Lower lobe of right lung (tissue), 2 donors: Measurements from ENCODE around the gene PIK3C3. TPM values are rescaled to one million over a fixed set of nuclear protein-coding genes. Genes with fewer than 3 reads are reported as not detected.

Experiments used
- ATAC-seq, 2 donors: fragments of 200-7000 bp; cut with Tn5 transposase; one replicate each; pipeline ENCODE4 v1.9.1; 2020 to 2022; ENCODE audit warnings: mild to moderate bottlenecking in 2 of 2, moderate library complexity in 2 of 2
- DNase-seq: peaks from one replicate; pipeline ENCODE4 v3.0.0-alpha.2; 2020
- H3K27ac ChIP-seq: fragments of 200-600 bp; one replicate; pipeline ENCODE4 v1.8.0; 2022
- H3K27me3 ChIP-seq: fragments of 200-600 bp; one replicate; pipeline ENCODE4 v1.8.0; 2022; ENCODE audit warnings: low read depth
- H3K36me3 ChIP-seq: fragments of 200-600 bp; one replicate; pipeline ENCODE4 v1.8.0; 2022; ENCODE audit warnings: mild to moderate bottlenecking
- H3K4me1 ChIP-seq: fragments of 200-600 bp; one replicate; pipeline ENCODE4 v1.8.0; 2022
- H3K4me3 ChIP-seq: fragments of 200-600 bp; one replicate; pipeline ENCODE4 v1.8.0; 2022; ENCODE audit warnings: mild to moderate bottlenecking
- H3K9me3 ChIP-seq: fragments of 200-600 bp; one replicate; pipeline ENCODE4 v1.8.0; 2022
- intact Hi-C: fragments of 100-400 bp; cut with DNase I; formaldehyde crosslinking; loops from one replicate; pipeline ENCODE4 v1.11.0; 2022
- total RNA-seq: library from RNA; stranded (reverse); fragmentation: NEBNext Ultra II Directional; extraction: Animal tissue kit (Norgen Biotek cat#: 25700); gene quantifications from one replicate; pipeline ENCODE4 v1.2.1, GENCODE V29; 2021
- TF ChIP-seq, protein P1 (sequence below): fragments of 200-600 bp; IDR thresholded peaks from one replicate; pipeline ENCODE4 v1.8.0; 2022; ENCODE audit warnings: antibody characterized with exemption, mild to moderate bottlenecking
- donor health status: DM: no; HTN: yes; CAD: no; lungs with severe emphysema.

Gene PIK3C3
- total RNA-seq, 1 donor from 2014 or later: 51.2 TPM

- TF ChIP-seq, protein P1, sequence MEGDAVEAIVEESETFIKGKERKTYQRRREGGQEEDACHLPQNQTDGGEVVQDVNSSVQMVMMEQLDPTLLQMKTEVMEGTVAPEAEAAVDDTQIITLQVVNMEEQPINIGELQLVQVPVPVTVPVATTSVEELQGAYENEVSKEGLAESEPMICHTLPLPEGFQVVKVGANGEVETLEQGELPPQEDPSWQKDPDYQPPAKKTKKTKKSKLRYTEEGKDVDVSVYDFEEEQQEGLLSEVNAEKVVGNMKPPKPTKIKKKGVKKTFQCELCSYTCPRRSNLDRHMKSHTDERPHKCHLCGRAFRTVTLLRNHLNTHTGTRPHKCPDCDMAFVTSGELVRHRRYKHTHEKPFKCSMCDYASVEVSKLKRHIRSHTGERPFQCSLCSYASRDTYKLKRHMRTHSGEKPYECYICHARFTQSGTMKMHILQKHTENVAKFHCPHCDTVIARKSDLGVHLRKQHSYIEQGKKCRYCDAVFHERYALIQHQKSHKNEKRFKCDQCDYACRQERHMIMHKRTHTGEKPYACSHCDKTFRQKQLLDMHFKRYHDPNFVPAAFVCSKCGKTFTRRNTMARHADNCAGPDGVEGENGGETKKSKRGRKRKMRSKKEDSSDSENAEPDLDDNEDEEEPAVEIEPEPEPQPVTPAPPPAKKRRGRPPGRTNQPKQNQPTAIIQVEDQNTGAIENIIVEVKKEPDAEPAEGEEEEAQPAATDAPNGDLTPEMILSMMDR: no peak
- no peak for ATAC-seq
These were observed 139.8 kb downstream of the PIK3C3 start for GRCh38 chr18:42094875-42095274.

DNA sequence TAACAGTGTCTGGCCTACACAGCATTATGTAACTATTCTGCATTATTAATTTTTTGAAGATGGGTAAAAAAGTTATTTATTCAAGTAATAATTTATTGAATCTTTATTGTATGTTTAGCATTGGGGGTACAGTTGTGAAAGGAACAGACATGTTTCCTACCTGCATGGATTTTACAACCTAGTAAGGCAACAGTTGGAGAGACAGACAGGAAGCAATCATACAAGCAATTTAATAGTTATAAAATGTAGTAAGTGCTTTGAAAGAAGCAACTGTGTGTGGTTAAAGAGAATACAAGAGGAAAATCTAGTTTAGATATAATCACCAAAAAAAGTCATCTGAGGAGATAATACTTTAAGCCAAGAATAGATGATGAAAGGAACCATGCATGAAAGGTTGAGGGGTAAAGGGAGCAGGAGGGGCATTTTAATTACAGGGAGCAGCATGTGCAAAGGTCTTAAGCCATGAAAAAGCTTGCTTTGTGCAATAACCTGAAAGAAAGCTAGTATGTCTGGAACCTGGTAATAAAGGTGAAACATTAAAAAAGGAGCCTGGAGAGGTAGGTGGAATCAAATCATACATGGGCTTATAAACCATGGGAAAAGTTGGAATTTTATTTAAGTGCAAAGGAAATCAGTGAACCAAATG is 140.8 kb downstream of the PIK3C3 start:
- no peak overlapping the region for H3K27ac ChIP-seq
- no peaks in the 10 kb centered on the region for H3K9me3 ChIP-seq
- H3K36me3 ChIP-seq: no peaks in the 10 kb centered on the region
- no peak overlapping the region for H3K4me3 ChIP-seq
- H3K4me1 ChIP-seq: no peaks in the 10 kb centered on the region
- H3K27me3 ChIP-seq: no peaks in the 10 kb centered on the region
- DNase-seq (no peak), ATAC-seq (no peak)
- TF ChIP-seq, protein P1: no peak
- intact Hi-C loops: no loop called here

More at GRCh38 chr18:42094875-42095274, 139.8 kb downstream of the PIK3C3 start:
- DNase-seq: no peak
- no peaks in the 10 kb centered on the region for H3K9me3 ChIP-seq
- H3K36me3 ChIP-seq: no peaks in the 10 kb centered on the region
- no peaks in the 10 kb centered on the region for H3K4me1 ChIP-seq
- H3K4me3 ChIP-seq: no peak overlapping the region
- no peak overlapping the region for H3K27ac ChIP-seq
- H3K27me3 ChIP-seq: no peaks in the 10 kb centered on the region
- intact Hi-C loops: no loop called here

- H3K27ac ChIP-seq: no peak overlapping the region
- DNase-seq (no peak), ATAC-seq (no peak)
- no peaks in the 10 kb centered on the region for H3K27me3 ChIP-seq
- TF ChIP-seq, protein P1: no peak
- intact Hi-C loops: no loop called here
- no peak overlapping the region for H3K4me3 ChIP-seq
- no peaks in the 10 kb centered on the region for H3K36me3 ChIP-seq
- H3K4me1 ChIP-seq: no peaks in the 10 kb centered on the region
- no peaks in the 10 kb centered on the region for H3K9me3 ChIP-seq
These were observed 145.2 kb downstream of the PIK3C3 start for GRCh38 chr18:42100248-42100647.

GRCh38 chr18:42100911-42101310 is 145.9 kb downstream of the PIK3C3 start:
- DNase-seq (no peak), ATAC-seq (no peak)
- no peaks in the 10 kb centered on the region for H3K27me3 ChIP-seq
- TF ChIP-seq, protein P1: no peak
- H3K27ac ChIP-seq: no peak overlapping the region
- H3K4me3 ChIP-seq: no peak overlapping the region
- no peaks in the 10 kb centered on the region for H3K36me3 ChIP-seq
- intact Hi-C loops: no loop called here
- no peaks in the 10 kb centered on the region for H3K9me3 ChIP-seq
- H3K4me1 ChIP-seq: no peaks in the 10 kb centered on the region

DNA sequence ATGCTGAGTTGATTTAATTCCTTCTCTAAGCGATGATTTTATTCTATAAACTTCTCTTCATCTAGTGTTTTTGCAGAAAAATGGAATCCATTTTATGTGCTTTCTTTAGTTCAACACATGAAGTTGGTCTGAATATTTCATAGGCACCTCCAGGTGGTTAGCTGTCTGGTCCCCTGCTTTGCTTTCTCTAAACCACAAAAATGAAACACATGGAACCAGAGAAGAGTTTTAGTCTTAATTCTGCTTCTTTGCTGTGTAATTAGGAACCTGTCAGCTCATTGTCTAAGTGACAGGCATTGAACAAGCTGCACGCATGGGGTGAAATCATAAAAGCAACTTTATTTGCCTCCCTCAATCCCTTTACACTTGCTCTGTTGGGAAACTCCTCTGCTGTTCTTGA is 150.4 kb downstream of the PIK3C3 start:
- Histone ChIP-seq H3K9me3 (no peaks in the 10 kb centered on the region), H3K27me3 (no peaks in the 10 kb centered on the region), H3K4me3 (no peak overlapping the region), H3K36me3 (no peaks in the 10 kb centered on the region), H3K27ac (no peak overlapping the region), H3K4me1 (no peaks in the 10 kb centered on the region)
- intact Hi-C loops: no loop called here
- ATAC-seq (no peak), DNase-seq (no peak)
- TF ChIP-seq, protein P1: no peak
